ENCODE results near the gene RAD18.

- TF ChIP-seq, protein P1, sequence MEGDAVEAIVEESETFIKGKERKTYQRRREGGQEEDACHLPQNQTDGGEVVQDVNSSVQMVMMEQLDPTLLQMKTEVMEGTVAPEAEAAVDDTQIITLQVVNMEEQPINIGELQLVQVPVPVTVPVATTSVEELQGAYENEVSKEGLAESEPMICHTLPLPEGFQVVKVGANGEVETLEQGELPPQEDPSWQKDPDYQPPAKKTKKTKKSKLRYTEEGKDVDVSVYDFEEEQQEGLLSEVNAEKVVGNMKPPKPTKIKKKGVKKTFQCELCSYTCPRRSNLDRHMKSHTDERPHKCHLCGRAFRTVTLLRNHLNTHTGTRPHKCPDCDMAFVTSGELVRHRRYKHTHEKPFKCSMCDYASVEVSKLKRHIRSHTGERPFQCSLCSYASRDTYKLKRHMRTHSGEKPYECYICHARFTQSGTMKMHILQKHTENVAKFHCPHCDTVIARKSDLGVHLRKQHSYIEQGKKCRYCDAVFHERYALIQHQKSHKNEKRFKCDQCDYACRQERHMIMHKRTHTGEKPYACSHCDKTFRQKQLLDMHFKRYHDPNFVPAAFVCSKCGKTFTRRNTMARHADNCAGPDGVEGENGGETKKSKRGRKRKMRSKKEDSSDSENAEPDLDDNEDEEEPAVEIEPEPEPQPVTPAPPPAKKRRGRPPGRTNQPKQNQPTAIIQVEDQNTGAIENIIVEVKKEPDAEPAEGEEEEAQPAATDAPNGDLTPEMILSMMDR (IDR thresholded peaks at IDR 0.05): no peak
- no peak for TF ChIP-seq POLR2A (IDR thresholded peaks at IDR 0.05)
Measured at GRCh38 chr3:8882642-8883041, 80.6 kb downstream of the RAD18 start.
